ENCODE results near the gene GPR87.
A peak's percentile ranks its signal among the peaks of the same experiment; 100 is the strongest.

Gene GPR87, protein sequence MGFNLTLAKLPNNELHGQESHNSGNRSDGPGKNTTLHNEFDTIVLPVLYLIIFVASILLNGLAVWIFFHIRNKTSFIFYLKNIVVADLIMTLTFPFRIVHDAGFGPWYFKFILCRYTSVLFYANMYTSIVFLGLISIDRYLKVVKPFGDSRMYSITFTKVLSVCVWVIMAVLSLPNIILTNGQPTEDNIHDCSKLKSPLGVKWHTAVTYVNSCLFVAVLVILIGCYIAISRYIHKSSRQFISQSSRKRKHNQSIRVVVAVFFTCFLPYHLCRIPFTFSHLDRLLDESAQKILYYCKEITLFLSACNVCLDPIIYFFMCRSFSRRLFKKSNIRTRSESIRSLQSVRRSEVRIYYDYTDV

DNA sequence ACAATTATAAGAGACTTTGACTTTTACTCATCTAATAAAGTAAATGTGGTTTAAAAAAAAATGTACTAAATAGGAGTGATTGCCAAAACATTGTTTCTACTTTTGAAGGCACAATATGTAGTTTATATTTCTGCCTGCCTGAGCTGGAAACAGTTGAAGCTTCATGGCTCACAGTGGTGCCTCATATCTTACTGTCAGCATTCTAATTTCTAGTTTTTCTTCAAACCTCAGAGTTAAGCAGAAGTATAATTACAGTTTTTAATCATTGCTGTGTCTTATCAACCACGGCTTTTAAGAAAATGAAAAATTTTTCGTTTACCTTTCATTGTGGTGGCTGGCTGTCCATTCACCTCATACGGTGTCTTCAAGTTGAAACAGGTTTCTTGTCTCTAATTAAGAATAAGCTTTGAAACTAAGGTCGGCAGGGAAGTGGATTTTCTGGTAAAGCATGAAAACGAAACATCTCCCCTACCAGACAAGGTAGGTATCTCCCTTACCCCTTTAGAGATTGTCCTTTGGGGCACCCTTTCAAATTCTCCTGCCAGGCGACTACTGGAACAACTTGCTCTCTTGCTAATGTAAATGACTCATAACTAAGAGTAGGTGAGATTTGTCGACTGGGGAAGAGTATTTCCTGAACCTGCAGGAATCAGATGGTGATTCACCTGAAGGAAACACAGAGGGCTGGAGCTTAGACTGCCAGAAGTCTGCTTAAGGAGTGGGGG, at the start of gene GPR87:
Gene GPR87 (minus strand): TSS at position 554 of the 725 bp plus-strand sequence. CDS start 16,720 bp downstream, outside the sequence.
- H3K9me3 ChIP-seq (ENCODE audit: control insufficient read depth, low read length) = peaks cover 11% of the 10 kb centered on the region
- no peak for DNase-seq (ENCODE audit: low read depth)
- no peak within 1 kb of the TSS for H3K4me3 ChIP-seq (ENCODE audit: low read length)

GRCh38 chr3:151362751-151363174, 46.1 kb upstream of the GPR87 start:
- peak; percentile 70 for DNase-seq (ENCODE audit: low read depth)
- no peaks in the 10 kb centered on the region for H3K27me3 ChIP-seq (replicated peaks; ENCODE audit: control insufficient read depth, insufficient read depth, low read length)
- no peaks in the 10 kb centered on the region for H3K9me3 ChIP-seq (ENCODE audit: control insufficient read depth, low read length)
- peak overlapping the region; percentile 49 for H3K4me3 ChIP-seq (ENCODE audit: low read length)
- no peaks in the 10 kb centered on the region for H3K36me3 ChIP-seq (ENCODE audit: control insufficient read depth, insufficient read depth, low read length, severe bottlenecking)
- peak overlapping the region; percentile 69 for H3K9ac ChIP-seq (ENCODE audit: low read length)
- H3K4me1 ChIP-seq (ENCODE audit: control insufficient read depth, insufficient read depth, low read length) = peaks cover 34% of the 10 kb centered on the region

More for the DNA sequence above, at the start of gene GPR87:
- H3K36me3 ChIP-seq (ENCODE audit: control insufficient read depth, insufficient read depth, low read length, severe bottlenecking) = no peaks in the 10 kb centered on the region
- peaks cover 36% of the 10 kb centered on the region for H3K4me1 ChIP-seq (ENCODE audit: control insufficient read depth, insufficient read depth, low read length)
- H3K27me3 ChIP-seq (replicated peaks; ENCODE audit: control insufficient read depth, insufficient read depth, low read length) = no peaks in the 10 kb centered on the region
- no peak within 1 kb of the TSS for H3K9ac ChIP-seq (ENCODE audit: low read length)

DNA sequence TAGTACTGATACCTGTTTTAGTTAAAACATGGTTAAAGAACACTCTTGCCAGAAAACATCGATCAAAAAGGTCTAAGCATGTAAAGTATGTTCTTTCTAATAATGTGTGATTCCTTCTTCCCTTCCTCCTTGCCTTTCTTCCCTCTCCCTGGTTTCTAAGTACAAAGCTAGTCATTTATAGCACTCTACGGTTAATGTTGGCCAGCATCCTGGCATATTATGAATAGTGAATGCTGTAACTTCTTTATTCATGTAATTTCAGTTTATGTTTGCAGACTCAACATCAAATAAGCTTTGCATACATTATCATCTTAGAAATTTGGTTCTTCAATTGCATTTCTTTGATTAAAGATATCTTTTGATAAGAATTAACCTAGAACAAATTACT, 40.8 kb upstream of the GPR87 start:
- Histone ChIP-seq H3K36me3 (ENCODE audit: control insufficient read depth, insufficient read depth, low read length, severe bottlenecking) (no peaks in the 10 kb centered on the region), H3K4me3 (ENCODE audit: low read length) (no peak overlapping the region), H3K9ac (ENCODE audit: low read length) (no peak overlapping the region), H3K4me1 (ENCODE audit: control insufficient read depth, insufficient read depth, low read length) (peaks cover 25% of the 10 kb centered on the region), H3K27me3 (replicated peaks; ENCODE audit: control insufficient read depth, insufficient read depth, low read length) (no peaks in the 10 kb centered on the region), H3K9me3 (ENCODE audit: control insufficient read depth, low read length) (no peaks in the 10 kb centered on the region)
- no peak for DNase-seq (ENCODE audit: low read depth)

DNA sequence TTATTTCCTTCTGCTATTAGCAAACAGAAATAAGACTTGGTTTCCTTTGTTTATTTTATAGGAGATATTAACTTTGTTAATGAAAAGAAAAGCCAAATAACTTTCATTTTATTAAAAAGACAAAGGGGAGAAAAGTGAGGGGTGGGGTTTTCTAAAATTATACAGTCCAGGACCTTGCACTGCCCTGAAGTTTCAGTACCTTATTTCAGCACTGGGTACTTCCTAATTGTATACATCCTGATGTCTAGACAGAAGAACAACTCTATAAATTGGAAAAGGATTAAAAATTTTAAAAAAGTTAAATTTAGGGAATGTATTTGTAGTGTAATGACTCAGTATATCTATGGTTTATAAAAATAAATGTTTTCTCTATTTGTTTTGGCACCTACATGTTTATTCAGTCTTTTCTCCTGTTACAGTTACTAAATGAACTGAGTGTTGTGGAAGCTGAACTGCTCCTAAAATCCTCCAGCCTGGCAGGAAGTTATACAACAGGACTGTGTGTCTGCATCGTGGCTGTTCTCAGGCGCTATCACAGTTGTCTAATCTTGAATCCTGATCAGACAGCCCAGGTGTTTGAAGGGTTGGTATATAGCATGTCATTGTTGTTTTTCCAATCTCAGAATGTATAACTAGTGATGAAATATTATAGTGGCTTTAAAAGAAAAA, 40.3 kb upstream of the GPR87 start:
- H3K36me3 ChIP-seq (ENCODE audit: control insufficient read depth, insufficient read depth, low read length, severe bottlenecking) = no peaks in the 10 kb centered on the region
- H3K4me3 ChIP-seq (ENCODE audit: low read length) = no peak overlapping the region
- no peaks in the 10 kb centered on the region for H3K27me3 ChIP-seq (replicated peaks; ENCODE audit: control insufficient read depth, insufficient read depth, low read length)
- peaks cover 19% of the 10 kb centered on the region for H3K4me1 ChIP-seq (ENCODE audit: control insufficient read depth, insufficient read depth, low read length)
- H3K9me3 ChIP-seq (ENCODE audit: control insufficient read depth, low read length) = no peaks in the 10 kb centered on the region
- DNase-seq (ENCODE audit: low read depth) = peak; percentile 53
- no peak overlapping the region for H3K9ac ChIP-seq (ENCODE audit: low read length)

DNA sequence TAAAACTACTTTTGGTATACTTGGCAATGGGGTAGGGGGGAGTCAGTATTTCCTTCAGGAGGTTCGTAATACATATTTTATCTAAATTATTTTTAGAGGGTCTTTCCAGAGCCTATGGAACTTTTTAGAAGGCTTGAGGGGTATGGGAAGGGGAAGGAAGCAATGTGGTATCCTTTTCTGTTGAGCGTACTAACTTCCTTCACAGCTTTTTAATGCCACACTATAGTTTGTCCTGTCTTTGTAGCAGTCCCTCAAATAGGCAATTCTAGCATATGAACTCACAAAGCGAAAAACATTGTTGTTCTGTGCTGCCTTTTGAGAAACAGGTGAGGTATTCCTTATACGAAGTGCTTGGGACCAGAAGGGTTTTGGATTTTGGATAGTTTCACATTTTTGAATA, 35.0 kb upstream of the GPR87 start:
- Histone ChIP-seq H3K4me3 (ENCODE audit: low read length) (no peak overlapping the region), H3K4me1 (ENCODE audit: control insufficient read depth, insufficient read depth, low read length) (peaks cover 2% of the 10 kb centered on the region), H3K36me3 (ENCODE audit: control insufficient read depth, insufficient read depth, low read length, severe bottlenecking) (no peaks in the 10 kb centered on the region), H3K9me3 (ENCODE audit: control insufficient read depth, low read length) (no peaks in the 10 kb centered on the region), H3K27me3 (replicated peaks; ENCODE audit: control insufficient read depth, insufficient read depth, low read length) (no peaks in the 10 kb centered on the region), H3K9ac (ENCODE audit: low read length) (no peak overlapping the region)
- DNase-seq (ENCODE audit: low read depth) = no peak

DNA sequence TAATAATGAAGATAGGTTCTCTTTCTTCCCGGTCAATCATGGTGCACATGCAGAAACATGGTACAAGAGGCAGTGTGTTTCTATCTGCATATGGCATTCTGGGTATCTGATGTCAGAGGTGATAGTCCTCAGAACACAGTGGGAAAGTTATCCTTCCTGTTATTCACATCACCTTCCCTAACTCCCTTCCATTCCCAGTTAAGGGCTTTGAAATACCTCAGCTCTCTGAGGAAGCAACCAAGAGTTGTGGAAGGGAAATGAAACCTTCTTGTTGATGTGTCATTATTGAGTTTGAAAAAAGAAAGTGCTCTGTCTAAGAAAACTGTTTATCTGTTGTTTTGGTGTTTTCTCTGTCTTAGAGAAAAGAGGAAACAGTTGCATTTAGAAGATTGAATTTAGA, 34.6 kb upstream of the GPR87 start:
- Histone ChIP-seq H3K9ac (ENCODE audit: low read length) (no peak overlapping the region), H3K36me3 (ENCODE audit: control insufficient read depth, insufficient read depth, low read length, severe bottlenecking) (no peaks in the 10 kb centered on the region), H3K9me3 (ENCODE audit: control insufficient read depth, low read length) (no peaks in the 10 kb centered on the region), H3K4me1 (ENCODE audit: control insufficient read depth, insufficient read depth, low read length) (peaks cover 6% of the 10 kb centered on the region), H3K27me3 (replicated peaks; ENCODE audit: control insufficient read depth, insufficient read depth, low read length) (no peaks in the 10 kb centered on the region), H3K4me3 (ENCODE audit: low read length) (no peak overlapping the region)
- DNase-seq (ENCODE audit: low read depth) = no peak

DNA sequence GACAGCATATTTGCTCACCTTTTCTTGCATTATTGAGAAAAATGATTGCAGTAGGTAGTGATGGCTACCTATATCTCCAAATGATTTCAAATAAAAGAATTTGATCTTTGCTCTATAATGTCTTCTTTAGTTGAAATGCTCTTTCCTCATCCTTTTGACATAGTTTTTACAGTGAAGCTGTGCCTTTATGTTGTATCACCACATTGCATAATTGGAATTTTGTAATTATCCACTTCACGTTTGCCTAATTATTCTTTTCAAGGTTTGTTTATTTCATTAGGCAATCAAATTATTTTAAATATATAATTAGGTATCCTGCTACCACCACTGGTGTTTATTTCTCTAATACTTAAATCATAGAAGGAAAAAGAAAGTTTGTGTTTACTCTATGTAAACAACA, 34.0 kb upstream of the GPR87 start:
- no peaks in the 10 kb centered on the region for H3K36me3 ChIP-seq (ENCODE audit: control insufficient read depth, insufficient read depth, low read length, severe bottlenecking)
- H3K9me3 ChIP-seq (ENCODE audit: control insufficient read depth, low read length) = no peaks in the 10 kb centered on the region
- H3K9ac ChIP-seq (ENCODE audit: low read length) = no peak overlapping the region
- no peak overlapping the region for H3K4me3 ChIP-seq (ENCODE audit: low read length)
- no peak for DNase-seq (ENCODE audit: low read depth)
- peaks cover 12% of the 10 kb centered on the region for H3K4me1 ChIP-seq (ENCODE audit: control insufficient read depth, insufficient read depth, low read length)
- no peaks in the 10 kb centered on the region for H3K27me3 ChIP-seq (replicated peaks; ENCODE audit: control insufficient read depth, insufficient read depth, low read length)

GRCh38 chr3:151347432-151347831, 30.8 kb upstream of the GPR87 start:
- Histone ChIP-seq H3K27me3 (replicated peaks; ENCODE audit: control insufficient read depth, insufficient read depth, low read length) (no peaks in the 10 kb centered on the region), H3K36me3 (ENCODE audit: control insufficient read depth, insufficient read depth, low read length, severe bottlenecking) (no peaks in the 10 kb centered on the region), H3K9me3 (ENCODE audit: control insufficient read depth, low read length) (no peaks in the 10 kb centered on the region), H3K4me3 (ENCODE audit: low read length) (no peak overlapping the region), H3K4me1 (ENCODE audit: control insufficient read depth, insufficient read depth, low read length) (peaks cover 13% of the 10 kb centered on the region), H3K9ac (ENCODE audit: low read length) (no peak overlapping the region)
- no peak for DNase-seq (ENCODE audit: low read depth)

DNA sequence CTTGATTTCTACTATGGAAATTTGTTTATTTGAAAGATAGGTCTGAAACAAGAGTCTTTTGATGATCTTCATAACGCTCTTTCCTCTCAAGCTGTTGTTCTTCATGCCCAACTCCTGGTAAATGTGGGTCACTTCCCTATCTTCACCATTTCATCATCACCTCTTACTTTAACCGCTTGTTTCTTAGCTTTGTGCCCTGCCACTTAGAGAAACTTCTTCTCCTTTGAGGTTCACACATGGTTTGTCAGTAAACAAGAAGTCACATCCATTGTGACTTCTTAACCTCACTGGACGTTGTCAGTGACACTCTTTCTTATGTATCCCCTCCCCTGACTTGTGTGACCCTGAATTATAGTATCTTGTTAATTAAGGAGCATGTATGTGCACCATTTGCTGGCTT, 29.7 kb upstream of the GPR87 start:
- H3K27me3 ChIP-seq (replicated peaks; ENCODE audit: control insufficient read depth, insufficient read depth, low read length) = no peaks in the 10 kb centered on the region
- H3K9ac ChIP-seq (ENCODE audit: low read length) = peak overlapping the region; percentile 64
- H3K36me3 ChIP-seq (ENCODE audit: control insufficient read depth, insufficient read depth, low read length, severe bottlenecking) = no peaks in the 10 kb centered on the region
- no peaks in the 10 kb centered on the region for H3K9me3 ChIP-seq (ENCODE audit: control insufficient read depth, low read length)
- H3K4me1 ChIP-seq (ENCODE audit: control insufficient read depth, insufficient read depth, low read length) = peaks cover 13% of the 10 kb centered on the region
- DNase-seq (ENCODE audit: low read depth) = no peak
- H3K4me3 ChIP-seq (ENCODE audit: low read length) = peak overlapping the region; percentile 70

GRCh38 chr3:151345859-151346258, 29.2 kb upstream of the GPR87 start:
- Histone ChIP-seq H3K9me3 (ENCODE audit: control insufficient read depth, low read length) (no peaks in the 10 kb centered on the region), H3K4me1 (ENCODE audit: control insufficient read depth, insufficient read depth, low read length) (peaks cover 12% of the 10 kb centered on the region), H3K4me3 (ENCODE audit: low read length) (peak overlapping the region; percentile 70), H3K36me3 (ENCODE audit: control insufficient read depth, insufficient read depth, low read length, severe bottlenecking) (no peaks in the 10 kb centered on the region), H3K27me3 (replicated peaks; ENCODE audit: control insufficient read depth, insufficient read depth, low read length) (no peaks in the 10 kb centered on the region), H3K9ac (ENCODE audit: low read length) (peak overlapping the region; percentile 64)
- peak; percentile 79 for DNase-seq (ENCODE audit: low read depth)

GRCh38 chr3:151331696-151332095, 15.1 kb upstream of the GPR87 start:
- no peaks in the 10 kb centered on the region for H3K27me3 ChIP-seq (replicated peaks; ENCODE audit: control insufficient read depth, insufficient read depth, low read length)
- H3K36me3 ChIP-seq (ENCODE audit: control insufficient read depth, insufficient read depth, low read length, severe bottlenecking) = no peaks in the 10 kb centered on the region
- DNase-seq (ENCODE audit: low read depth) = no peak
- no peak overlapping the region for H3K9ac ChIP-seq (ENCODE audit: low read length)
- peaks cover 33% of the 10 kb centered on the region for H3K4me1 ChIP-seq (ENCODE audit: control insufficient read depth, insufficient read depth, low read length)
- H3K4me3 ChIP-seq (ENCODE audit: low read length) = no peak overlapping the region
- no peaks in the 10 kb centered on the region for H3K9me3 ChIP-seq (ENCODE audit: control insufficient read depth, low read length)

Data from adipocyte (in vitro differentiated cells).